Nephron (organoid): ENCODE results near the gene TMEM79.

ENCODE experiments used
- H3K27ac Mint-ChIP-seq, 3 experiments: 2 replicates each; pipeline ENCODE4 v1.8.0; 2020; ENCODE audit warnings: mixed read lengths in 3 of 3, mild to moderate bottlenecking in 2 of 3, moderate library complexity in 1 of 3
- H3K27me3 Mint-ChIP-seq: 2 replicates; pipeline ENCODE4 v1.8.0; 2021; ENCODE audit warnings: low read depth, mild to moderate bottlenecking, moderate library complexity, mixed read lengths
- H3K36me3 Mint-ChIP-seq: 2 replicates; pipeline ENCODE4 v1.8.0; 2020; ENCODE audit warnings: low read depth, mixed read lengths
- H3K4me1 Mint-ChIP-seq: 2 replicates; pipeline ENCODE4 v1.8.0; 2020; ENCODE audit warnings: mixed read lengths
- H3K4me3 Mint-ChIP-seq, 3 experiments: 2 replicates each; pipeline ENCODE4 v1.8.0; 2020; ENCODE audit warnings: mild to moderate bottlenecking in 3 of 3, mixed read lengths in 3 of 3, moderate library complexity in 2 of 3
- H3K9me3 Mint-ChIP-seq: 2 replicates; pipeline ENCODE4 v1.8.0; 2020; ENCODE audit warnings: mixed read lengths
- CTCF ChIP-seq, 3 experiments: fragments of 200-600 bp; sonication (generic); IDR thresholded peaks; one replicate each; pipeline ENCODE4 v1.5.0; 2021; ENCODE audit warnings: antibody characterized with exemption in 3 of 3; ENCODE audit not compliant: unreplicated experiment in 3 of 3

Gene TMEM79

GRCh38 chr1:156281693-156282478, 2.2 kb upstream of the TMEM79 start:
- H3K4me1 Mint-ChIP-seq, result peaks cover 33% of the 10 kb centered on the region
- H3K27ac Mint-ChIP-seq, result peak overlapping the region; percentile 89 to 97 (median 94)
- peak overlapping the region; percentile 91 to 96 (median 93) for H3K4me3 Mint-ChIP-seq
- H3K36me3 Mint-ChIP-seq, result peaks cover 20% of the 10 kb centered on the region
- no peaks in the 10 kb centered on the region for H3K27me3 Mint-ChIP-seq
- TF ChIP-seq CTCF (IDR thresholded peaks at IDR 0.05; ENCODE audit: unreplicated experiment in 3 of 3), result no peak
- no peaks in the 10 kb centered on the region for H3K9me3 Mint-ChIP-seq

GRCh38 chr1:156282479-156283222, 1.5 kb upstream of the TMEM79 start, which contains the start of gene SMG5:
SMG5 (minus strand) TSS chr1:156282825; CDS start chr1:156282680, 145 bp downstream.
- no peak for TF ChIP-seq CTCF (IDR thresholded peaks at IDR 0.05; ENCODE audit: unreplicated experiment in 3 of 3)
- Mint-ChIP-seq H3K9me3 (no peaks in the 10 kb centered on the region), H3K4me1 (peaks cover 33% of the 10 kb centered on the region), H3K36me3 (peaks cover 12% of the 10 kb centered on the region), H3K27ac (peak within 1 kb of the TSS; percentile 89 to 97 (median 94)), H3K27me3 (no peaks in the 10 kb centered on the region), H3K4me3 (peak within 1 kb of the TSS; percentile 91 to 96 (median 93))

GRCh38 chr1:156283521-156283920, 604 bp upstream of the TMEM79 start:
- peak overlapping the region; percentile 91 to 96 (median 93) for H3K4me3 Mint-ChIP-seq
- H3K9me3 Mint-ChIP-seq, result no peaks in the 10 kb centered on the region
- H3K27me3 Mint-ChIP-seq, result no peaks in the 10 kb centered on the region
- TF ChIP-seq CTCF (IDR thresholded peaks at IDR 0.05; ENCODE audit: unreplicated experiment in 3 of 3), result no peak
- H3K4me1 Mint-ChIP-seq, result peaks cover 33% of the 10 kb centered on the region
- peak overlapping the region; percentile 89 to 94 (median 92) for H3K27ac Mint-ChIP-seq
- peaks cover 3% of the 10 kb centered on the region for H3K36me3 Mint-ChIP-seq

- H3K36me3 Mint-ChIP-seq, result peaks cover 5% of the 10 kb centered on the region
- H3K4me3 Mint-ChIP-seq, result peak overlapping the region; percentile 60 to 96 (median 93)
- H3K9me3 Mint-ChIP-seq, result no peaks in the 10 kb centered on the region
- H3K4me1 Mint-ChIP-seq, result peaks cover 33% of the 10 kb centered on the region
- H3K27me3 Mint-ChIP-seq, result no peaks in the 10 kb centered on the region
- no peak for TF ChIP-seq CTCF (IDR thresholded peaks at IDR 0.05; ENCODE audit: unreplicated experiment in 3 of 3)
- H3K27ac Mint-ChIP-seq, result no peak overlapping the region
Observed at GRCh38 chr1:156284757-156285156, 632 bp downstream of the TMEM79 start.

- TF ChIP-seq CTCF (IDR thresholded peaks at IDR 0.05; ENCODE audit: unreplicated experiment in 3 of 3), result no peak
- peaks cover 5% of the 10 kb centered on the region for H3K36me3 Mint-ChIP-seq
- H3K4me1 Mint-ChIP-seq, result peaks cover 27% of the 10 kb centered on the region
- H3K9me3 Mint-ChIP-seq, result no peaks in the 10 kb centered on the region
- peak overlapping the region in 1 of 3 experiments; percentile 34 for H3K4me3 Mint-ChIP-seq
- no peak overlapping the region for H3K27ac Mint-ChIP-seq
- H3K27me3 Mint-ChIP-seq, result no peaks in the 10 kb centered on the region
Observed at GRCh38 chr1:156285437-156285836, 1.3 kb downstream of the TMEM79 start.
